Measurements from ENCODE around the gene HK1. TPM values are rescaled to one million over a fixed set of nuclear protein-coding genes. Genes with fewer than 3 reads are reported as not detected.

HK1 gene
- total and polyA plus RNA-seq, 2 donors (not counting 1 experiment from before 2014, with no cell fraction given) = 60.6 to 172 TPM

DNA sequence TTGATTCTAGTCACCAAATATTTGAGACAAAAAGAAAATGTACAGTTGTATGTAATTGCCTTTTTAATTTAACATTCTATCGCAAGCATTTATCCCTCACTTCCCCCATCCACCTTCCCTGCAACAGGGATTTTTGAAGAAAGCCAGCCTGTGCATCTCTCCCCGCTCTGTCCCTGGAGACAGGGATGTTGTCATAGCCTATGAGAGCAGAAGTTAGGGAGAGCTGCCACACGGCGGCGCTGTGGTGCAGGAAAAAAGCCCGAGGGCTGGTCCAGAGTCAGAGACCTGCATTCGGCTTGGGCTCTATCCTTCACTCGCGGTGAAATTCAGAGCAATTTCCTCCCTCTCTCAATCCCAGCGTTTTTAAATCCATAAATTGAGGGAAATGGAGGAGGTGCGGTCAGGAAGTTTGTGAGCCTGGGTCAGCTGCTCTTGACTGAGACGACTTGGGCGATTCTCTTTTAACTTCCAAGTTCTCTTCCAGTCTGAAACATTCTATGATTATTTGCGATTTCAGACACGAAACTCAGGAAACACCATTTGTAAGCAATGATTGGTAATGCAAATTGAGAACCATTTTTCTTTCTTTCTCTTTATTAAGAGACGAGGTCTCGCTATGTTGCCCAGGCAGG, 40.7 kb upstream of the HK1 start:
- peaks cover 2% of the 10 kb centered on the region for H3K4me1 ChIP-seq (ENCODE audit: control insufficient read depth, extremely low read depth, insufficient read depth, low read length)
- no peaks in the 10 kb centered on the region for H3K9me3 ChIP-seq (ENCODE audit: control insufficient read depth, insufficient read depth, low read depth, low read length)
- no peak overlapping the region for H3K4me3 ChIP-seq (replicated peaks in 1 of 4; ENCODE audit: control extremely low read depth in 1 of 4, insufficient read depth in 1 of 4, low read depth in 3 of 4, low read length in 4 of 4)
- H3K79me2 ChIP-seq (ENCODE audit: control insufficient read depth, insufficient read depth, low read length) = no peaks in the 10 kb centered on the region
- no peaks in the 10 kb centered on the region for H4K20me1 ChIP-seq (ENCODE audit: control insufficient read depth, extremely low read depth, insufficient read depth, low read length)
- H2AFZ ChIP-seq (ENCODE audit: low read length) = no peak overlapping the region
- no peak for TF ChIP-seq EZH2 (IDR thresholded peaks at IDR 0.05; ENCODE audit: low read length, missing control alignments)
- TF ChIP-seq, protein P1, sequence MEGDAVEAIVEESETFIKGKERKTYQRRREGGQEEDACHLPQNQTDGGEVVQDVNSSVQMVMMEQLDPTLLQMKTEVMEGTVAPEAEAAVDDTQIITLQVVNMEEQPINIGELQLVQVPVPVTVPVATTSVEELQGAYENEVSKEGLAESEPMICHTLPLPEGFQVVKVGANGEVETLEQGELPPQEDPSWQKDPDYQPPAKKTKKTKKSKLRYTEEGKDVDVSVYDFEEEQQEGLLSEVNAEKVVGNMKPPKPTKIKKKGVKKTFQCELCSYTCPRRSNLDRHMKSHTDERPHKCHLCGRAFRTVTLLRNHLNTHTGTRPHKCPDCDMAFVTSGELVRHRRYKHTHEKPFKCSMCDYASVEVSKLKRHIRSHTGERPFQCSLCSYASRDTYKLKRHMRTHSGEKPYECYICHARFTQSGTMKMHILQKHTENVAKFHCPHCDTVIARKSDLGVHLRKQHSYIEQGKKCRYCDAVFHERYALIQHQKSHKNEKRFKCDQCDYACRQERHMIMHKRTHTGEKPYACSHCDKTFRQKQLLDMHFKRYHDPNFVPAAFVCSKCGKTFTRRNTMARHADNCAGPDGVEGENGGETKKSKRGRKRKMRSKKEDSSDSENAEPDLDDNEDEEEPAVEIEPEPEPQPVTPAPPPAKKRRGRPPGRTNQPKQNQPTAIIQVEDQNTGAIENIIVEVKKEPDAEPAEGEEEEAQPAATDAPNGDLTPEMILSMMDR (conservative IDR thresholded peaks at IDR 0.05 in 1 of 2, IDR thresholded peaks at IDR 0.05 in 1 of 2; ENCODE audit: low read depth in 1 of 2, low read length in 2 of 2) = peak; percentile 96 to 98
- no peaks in the 10 kb centered on the region for H3K36me3 ChIP-seq (ENCODE audit: control insufficient read depth, insufficient read depth, low read length)
- H3K27me3 ChIP-seq (ENCODE audit: control insufficient read depth, insufficient read depth, low read length) = no peaks in the 10 kb centered on the region
- DNase-seq (ENCODE audit: low read depth in 2 of 2) = peak; percentile 44 to 77
- no peak overlapping the region for H3K27ac ChIP-seq (ENCODE audit: insufficient read depth, low read length)
- no peak overlapping the region for H3K4me2 ChIP-seq (ENCODE audit: extremely low read depth, insufficient read depth, low read length)
- no peak overlapping the region for H3K9ac ChIP-seq (ENCODE audit: insufficient read depth, low read length)

DNA sequence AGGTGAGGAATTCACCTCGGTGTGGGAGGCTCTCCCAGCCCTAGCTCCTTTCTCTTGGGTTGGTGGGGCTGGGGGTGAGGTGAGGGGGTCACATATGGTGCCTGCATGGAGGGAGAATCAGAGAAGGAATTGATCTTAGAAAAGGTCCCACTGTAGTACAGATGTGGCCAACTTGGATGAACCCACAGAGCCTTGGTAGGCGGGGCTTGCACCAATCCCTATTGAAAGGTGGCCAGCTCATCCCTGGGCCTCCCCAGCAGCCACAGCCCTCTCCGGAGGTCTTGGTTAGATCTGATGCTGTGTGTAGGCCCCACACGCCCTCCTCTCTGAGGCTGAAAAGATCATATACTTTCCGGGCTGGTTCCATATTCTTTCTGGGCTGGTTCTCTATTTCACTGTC, 39.2 kb upstream of the HK1 start:
- Histone ChIP-seq H3K27ac (ENCODE audit: insufficient read depth, low read length) (no peak overlapping the region), H3K4me1 (ENCODE audit: control insufficient read depth, extremely low read depth, insufficient read depth, low read length) (no peaks in the 10 kb centered on the region), H3K79me2 (ENCODE audit: control insufficient read depth, insufficient read depth, low read length) (no peaks in the 10 kb centered on the region), H3K27me3 (ENCODE audit: control insufficient read depth, insufficient read depth, low read length) (no peaks in the 10 kb centered on the region), H3K4me2 (ENCODE audit: extremely low read depth, insufficient read depth, low read length) (no peak overlapping the region), H3K9ac (ENCODE audit: insufficient read depth, low read length) (no peak overlapping the region), H3K9me3 (ENCODE audit: control insufficient read depth, insufficient read depth, low read depth, low read length) (no peaks in the 10 kb centered on the region), H2AFZ (ENCODE audit: low read length) (no peak overlapping the region), H3K4me3 (replicated peaks in 1 of 4; ENCODE audit: control extremely low read depth in 1 of 4, insufficient read depth in 1 of 4, low read depth in 3 of 4, low read length in 4 of 4) (no peak overlapping the region), H3K36me3 (ENCODE audit: control insufficient read depth, insufficient read depth, low read length) (no peaks in the 10 kb centered on the region), H4K20me1 (ENCODE audit: control insufficient read depth, extremely low read depth, insufficient read depth, low read length) (no peaks in the 10 kb centered on the region)
- no peak for DNase-seq (ENCODE audit: low read depth in 2 of 2)
- TF ChIP-seq EZH2 (IDR thresholded peaks at IDR 0.05; ENCODE audit: low read length, missing control alignments) = no peak
- TF ChIP-seq, protein P1 (conservative IDR thresholded peaks at IDR 0.05 in 1 of 2, IDR thresholded peaks at IDR 0.05 in 1 of 2; ENCODE audit: low read depth in 1 of 2, low read length in 2 of 2) = no peak

DNA sequence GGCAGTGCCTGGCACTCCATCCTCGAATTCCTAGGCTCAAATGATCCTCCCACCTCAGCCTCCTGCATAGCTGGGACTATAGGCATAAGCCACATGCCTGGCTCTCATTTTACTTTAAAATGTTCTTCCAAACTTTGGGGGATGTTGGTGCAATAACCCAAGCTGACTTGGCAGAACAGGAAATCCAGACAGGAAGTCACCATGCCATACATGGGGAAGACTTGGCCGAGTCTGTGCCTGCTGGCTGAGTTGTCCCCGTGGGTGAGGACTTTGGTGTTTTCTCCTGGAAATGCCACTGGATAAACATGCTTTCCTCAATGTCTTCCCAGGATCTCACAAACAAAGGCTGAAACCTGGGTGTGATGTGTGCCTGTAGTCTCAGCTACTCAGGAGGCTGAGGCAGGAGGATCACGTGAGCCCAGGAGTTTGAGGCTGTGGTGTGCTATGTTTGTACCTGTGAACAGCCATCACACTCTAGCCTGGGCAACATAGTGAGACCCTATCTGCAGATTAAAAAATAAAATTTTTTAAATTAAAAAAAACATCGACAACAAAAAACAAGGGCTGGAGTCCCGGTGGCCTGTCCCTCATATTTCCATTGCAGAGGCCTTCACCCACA, 38.4 kb upstream of the HK1 start:
- no peak overlapping the region for H3K4me3 ChIP-seq (replicated peaks in 1 of 4; ENCODE audit: control extremely low read depth in 1 of 4, insufficient read depth in 1 of 4, low read depth in 3 of 4, low read length in 4 of 4)
- no peak overlapping the region for H3K4me2 ChIP-seq (ENCODE audit: extremely low read depth, insufficient read depth, low read length)
- no peaks in the 10 kb centered on the region for H3K36me3 ChIP-seq (ENCODE audit: control insufficient read depth, insufficient read depth, low read length)
- no peaks in the 10 kb centered on the region for H4K20me1 ChIP-seq (ENCODE audit: control insufficient read depth, extremely low read depth, insufficient read depth, low read length)
- no peak overlapping the region for H3K27ac ChIP-seq (ENCODE audit: insufficient read depth, low read length)
- H3K9ac ChIP-seq (ENCODE audit: insufficient read depth, low read length) = no peak overlapping the region
- TF ChIP-seq EZH2 (IDR thresholded peaks at IDR 0.05; ENCODE audit: low read length, missing control alignments) = no peak
- TF ChIP-seq, protein P1 (conservative IDR thresholded peaks at IDR 0.05 in 1 of 2, IDR thresholded peaks at IDR 0.05 in 1 of 2; ENCODE audit: low read depth in 1 of 2, low read length in 2 of 2) = no peak
- H3K9me3 ChIP-seq (ENCODE audit: control insufficient read depth, insufficient read depth, low read depth, low read length) = no peaks in the 10 kb centered on the region
- no peaks in the 10 kb centered on the region for H3K79me2 ChIP-seq (ENCODE audit: control insufficient read depth, insufficient read depth, low read length)
- H3K4me1 ChIP-seq (ENCODE audit: control insufficient read depth, extremely low read depth, insufficient read depth, low read length) = no peaks in the 10 kb centered on the region
- no peak overlapping the region for H2AFZ ChIP-seq (ENCODE audit: low read length)
- no peaks in the 10 kb centered on the region for H3K27me3 ChIP-seq (ENCODE audit: control insufficient read depth, insufficient read depth, low read length)
- peak; percentile 34 to 36 for DNase-seq (ENCODE audit: low read depth in 2 of 2)
